Stimulated activated CD4-positive, alpha-beta T cell treated with anti-CD3 and anti-CD28 coated beads, Interleukin-2, amount 100 ng/mL, for 48 hours (primary cell): ENCODE results near the gene EMX1.
A peak's percentile ranks its signal among the peaks of the same experiment; 100 is the strongest.

Source experiments
- DNase-seq, 2 donors: peaks; one replicate each; pipeline ENCODE4 v3.0.0-alpha.2; 2020

The EMX1 gene

DNA sequence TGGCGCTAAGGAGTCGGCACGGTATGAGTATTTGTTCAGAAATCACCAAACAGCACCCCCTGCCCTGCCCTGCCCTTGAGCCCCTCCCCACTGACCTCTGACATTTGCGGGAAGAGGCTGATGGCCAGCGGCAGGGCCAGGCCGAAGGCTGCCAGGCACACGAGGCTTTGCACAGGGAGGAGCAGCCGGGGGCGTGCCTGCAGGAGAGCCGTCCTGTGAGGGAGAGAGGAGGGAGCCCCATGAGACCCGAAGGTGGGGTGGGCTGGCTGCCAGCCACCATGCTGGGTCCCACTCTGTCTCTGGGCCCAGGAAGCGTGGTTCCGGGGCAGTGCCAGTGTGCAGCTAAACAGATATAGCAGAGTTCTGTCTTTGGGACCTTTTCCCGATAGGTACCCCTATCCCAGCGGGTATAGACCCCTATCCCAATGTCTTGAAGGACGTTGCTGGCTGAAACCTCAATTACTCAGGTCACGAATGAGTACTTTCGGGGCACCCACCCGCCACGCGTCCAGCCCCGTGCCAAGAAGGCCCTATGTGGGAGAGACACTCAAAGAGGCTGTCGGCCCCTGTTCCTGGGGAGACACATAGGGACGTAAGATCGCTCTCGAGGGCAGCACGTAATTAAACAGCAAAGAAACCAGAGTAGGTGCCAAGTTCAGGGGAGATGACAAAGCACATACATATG lies 43.9 kb downstream of the EMX1 start:
- no peak for DNase-seq

DNA sequence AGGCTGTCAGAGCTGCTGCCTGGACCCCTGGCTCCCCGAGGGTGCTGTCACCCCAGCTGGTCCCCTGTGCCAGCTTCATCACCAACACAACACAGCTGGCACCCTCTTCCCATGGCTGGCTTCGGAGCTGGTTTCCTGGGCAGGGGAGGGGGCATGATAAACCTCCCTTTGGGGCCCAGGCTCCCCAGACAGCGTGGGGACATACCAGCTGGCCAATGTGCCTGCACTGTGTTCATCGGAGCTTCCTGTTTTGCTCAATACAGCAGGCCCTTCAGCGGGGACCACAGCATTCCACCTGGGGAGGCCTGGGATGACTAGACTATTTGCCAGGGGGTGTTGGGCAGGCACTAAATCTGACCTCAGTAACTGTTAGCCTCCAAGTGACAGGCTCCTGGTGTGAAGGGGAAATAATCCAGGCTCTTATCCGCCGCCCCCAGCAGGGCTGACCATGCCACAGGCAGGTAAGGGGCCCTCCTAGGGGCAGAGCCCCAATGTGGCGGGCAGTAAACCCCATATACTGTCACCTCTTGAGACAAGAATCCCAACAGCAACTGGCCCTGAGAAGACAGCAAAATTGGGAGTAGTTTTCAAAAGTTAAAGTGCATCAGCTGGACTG lies 44.6 kb downstream of the EMX1 start:
- no peak for DNase-seq

DNA sequence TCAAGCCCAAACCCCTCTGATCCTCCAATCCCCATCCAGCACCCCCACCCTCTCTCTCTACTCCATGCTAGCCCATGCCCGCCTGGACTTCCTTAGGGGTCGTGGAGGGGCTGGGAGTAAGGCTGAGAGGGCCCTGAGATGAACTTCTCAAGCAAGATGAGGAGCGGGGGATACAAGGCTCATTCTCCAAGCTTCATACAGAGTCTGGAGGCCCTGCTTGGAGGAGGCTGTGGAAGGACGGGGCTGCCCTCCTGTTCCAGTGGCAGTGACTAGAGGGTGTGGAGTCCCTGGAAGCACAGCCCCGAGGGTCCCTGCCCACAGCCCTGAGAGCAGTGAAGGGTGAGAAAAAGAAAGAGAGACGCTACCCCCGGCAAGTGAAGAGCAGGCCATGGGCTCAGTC lies 45.6 kb downstream of the EMX1 start:
- DNase-seq, result no peak

DNA sequence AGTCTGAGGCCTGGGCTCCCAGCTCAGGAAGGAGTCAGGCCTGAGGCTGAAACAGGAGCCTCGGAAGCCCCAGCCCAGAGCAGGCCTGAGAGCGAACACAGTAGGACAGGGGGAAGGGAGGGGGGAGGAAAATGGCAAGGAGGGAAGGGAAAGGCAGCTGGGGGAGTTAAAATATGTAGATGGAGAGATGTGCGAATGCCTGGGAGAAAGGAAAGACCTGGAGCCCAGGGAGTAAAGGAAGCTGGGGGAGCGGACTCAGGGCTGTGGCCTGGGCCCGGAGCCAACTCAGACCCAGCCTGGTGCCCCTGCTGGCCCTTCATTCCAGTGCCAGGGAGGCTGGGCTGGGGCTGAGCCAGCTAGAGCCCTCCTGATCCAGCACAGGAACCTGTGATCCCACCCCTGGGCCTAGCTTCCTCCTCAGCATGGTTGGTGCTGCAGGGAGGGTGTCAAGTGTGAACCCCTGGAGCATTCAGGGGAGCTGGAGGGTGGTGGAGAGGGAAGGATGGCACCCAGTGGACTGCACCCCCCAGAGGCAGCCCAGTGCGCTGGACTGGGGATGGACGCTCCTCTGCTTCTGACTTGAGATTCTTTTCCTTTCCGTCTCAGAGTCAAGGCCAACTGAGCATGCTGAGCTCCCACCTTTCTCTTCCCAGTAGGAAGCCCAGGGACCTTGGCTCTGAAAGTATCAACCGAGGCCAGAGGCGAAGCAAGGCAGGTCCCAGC lies 46.3 kb downstream of the EMX1 start:
- no peak for DNase-seq

DNA sequence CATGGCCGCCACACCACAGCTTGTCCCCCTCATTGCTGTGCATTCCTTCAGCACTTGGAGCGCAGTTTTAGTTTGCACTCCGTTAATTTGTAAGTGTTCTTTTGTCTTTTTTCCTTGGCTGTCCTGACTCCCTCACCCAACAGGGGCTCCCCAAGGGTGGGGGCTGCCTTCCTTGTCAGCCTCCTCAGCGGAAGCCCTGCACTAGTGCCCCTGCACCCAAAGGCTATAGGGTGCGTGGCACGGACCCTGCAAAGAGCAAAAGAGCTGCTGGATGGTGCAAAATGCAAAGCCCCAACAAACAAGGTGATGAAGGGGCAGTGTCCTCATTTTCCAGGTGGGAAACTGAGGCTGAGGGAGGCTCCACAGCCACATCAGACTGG lies 46.8 kb downstream of the EMX1 start:
- DNase-seq, result no peak

DNA sequence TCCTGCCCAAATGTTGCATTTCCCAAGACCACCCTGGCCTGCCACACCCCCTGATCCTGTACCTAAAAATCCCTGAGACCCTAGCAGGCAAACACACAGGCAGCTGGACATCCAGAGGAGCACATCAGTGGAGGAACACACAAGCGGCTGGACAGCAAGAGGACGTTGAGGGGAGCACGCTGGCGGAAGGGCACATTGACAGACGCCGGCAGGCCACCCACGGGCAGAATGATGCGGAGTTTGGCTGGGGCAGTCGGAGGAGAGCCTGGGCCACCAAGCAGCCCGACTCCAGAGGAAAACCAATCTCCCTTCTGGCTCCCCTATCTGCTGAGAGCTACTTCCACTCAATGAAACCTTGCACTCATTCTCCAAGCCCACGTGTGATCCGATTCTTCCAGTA lies 47.7 kb downstream of the EMX1 start:
- DNase-seq, result no peak

DNA sequence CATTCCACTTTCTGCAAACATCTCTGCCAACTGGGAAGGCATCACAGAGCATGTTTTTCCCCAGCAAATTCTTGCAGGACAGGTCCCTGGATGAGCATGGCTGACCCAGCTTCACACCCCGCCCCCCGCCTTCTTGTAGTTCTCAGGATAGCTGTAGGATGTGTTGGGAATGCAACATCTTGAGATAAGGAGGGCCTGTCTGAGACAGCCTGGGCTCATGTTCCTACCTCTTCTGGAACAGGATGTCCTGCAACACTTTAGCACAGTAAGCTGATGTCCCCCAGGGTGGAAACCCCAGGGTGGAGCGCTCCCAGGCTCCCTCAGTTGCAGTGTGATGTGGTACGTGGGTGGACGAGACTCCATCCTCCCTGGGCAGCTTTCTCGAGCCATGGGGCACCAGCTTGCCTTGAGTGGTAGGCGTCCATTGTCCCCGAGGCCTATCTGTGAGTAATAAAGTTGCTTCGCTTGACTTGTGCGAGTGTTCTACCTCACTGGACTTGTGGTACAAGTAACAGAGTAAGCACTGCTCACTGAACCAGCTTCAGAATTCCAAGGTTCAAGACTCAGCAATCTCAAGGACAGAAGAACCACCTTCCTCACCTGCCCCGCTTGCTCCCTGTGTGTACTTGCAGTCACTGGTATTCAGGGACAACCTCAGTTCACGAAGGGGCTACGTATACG lies 48.6 kb downstream of the EMX1 start:
- DNase-seq, result no peak

DNA sequence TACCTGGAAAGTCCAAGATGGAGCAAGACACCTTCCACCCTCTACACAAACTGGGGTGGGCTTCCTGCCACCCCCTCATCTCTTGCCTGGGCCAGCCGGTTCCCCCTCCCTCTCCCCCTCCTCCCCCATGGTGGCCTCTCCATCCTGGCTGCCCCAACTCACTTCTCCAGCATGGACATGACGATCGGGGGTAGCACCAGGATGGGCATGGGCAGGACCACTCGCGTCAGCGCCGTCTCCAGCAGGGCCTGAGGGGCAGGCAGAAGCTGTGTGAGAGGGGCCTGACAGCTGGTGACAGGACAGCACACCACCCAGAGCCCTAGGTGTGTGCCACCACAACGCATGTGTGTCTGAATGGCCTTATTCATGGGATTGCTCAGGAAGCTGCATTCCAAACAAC lies 51.0 kb downstream of the EMX1 start:
- no peak for DNase-seq

DNA sequence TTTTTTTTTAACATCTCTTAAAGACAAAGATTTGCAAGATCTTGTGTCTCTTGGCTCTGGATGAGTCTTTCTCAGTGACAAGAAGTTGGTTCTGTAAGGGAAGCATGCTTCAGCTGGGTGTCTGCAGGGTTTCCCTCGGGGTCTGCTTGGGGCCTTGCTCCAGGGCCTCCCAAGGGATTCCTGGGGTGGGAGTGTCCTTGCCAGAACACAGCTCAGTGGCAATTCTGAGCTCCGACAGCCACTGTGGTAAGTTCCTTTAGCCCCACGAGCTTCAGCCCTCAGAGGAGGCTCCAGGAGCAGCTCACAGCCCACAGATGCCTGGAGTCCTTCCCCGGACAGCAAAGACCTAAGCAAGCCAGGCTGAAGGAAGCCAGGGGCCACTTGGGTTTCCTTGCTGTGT lies 52.4 kb downstream of the EMX1 start:
- no peak for DNase-seq

DNA sequence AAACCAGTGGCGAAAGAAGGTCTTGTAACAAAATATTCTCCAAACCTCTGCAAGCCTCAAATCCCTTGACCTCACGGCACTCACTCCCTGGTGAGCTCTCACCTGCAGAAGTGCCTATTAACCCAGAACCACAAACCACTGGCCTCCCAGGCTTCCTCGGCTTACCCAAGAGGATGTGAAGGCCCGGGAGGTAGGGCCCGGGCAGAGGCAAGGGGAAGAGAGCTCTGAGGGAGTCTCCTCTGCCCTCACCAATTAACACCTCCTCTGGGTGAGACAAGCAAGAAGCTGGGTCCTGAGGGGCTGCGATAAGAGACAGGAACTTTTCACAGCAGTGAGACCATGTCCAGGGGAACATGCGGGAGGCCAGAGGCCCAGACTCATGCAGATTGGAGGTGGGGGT lies 53.7 kb downstream of the EMX1 start:
- DNase-seq, result no peak

DNA sequence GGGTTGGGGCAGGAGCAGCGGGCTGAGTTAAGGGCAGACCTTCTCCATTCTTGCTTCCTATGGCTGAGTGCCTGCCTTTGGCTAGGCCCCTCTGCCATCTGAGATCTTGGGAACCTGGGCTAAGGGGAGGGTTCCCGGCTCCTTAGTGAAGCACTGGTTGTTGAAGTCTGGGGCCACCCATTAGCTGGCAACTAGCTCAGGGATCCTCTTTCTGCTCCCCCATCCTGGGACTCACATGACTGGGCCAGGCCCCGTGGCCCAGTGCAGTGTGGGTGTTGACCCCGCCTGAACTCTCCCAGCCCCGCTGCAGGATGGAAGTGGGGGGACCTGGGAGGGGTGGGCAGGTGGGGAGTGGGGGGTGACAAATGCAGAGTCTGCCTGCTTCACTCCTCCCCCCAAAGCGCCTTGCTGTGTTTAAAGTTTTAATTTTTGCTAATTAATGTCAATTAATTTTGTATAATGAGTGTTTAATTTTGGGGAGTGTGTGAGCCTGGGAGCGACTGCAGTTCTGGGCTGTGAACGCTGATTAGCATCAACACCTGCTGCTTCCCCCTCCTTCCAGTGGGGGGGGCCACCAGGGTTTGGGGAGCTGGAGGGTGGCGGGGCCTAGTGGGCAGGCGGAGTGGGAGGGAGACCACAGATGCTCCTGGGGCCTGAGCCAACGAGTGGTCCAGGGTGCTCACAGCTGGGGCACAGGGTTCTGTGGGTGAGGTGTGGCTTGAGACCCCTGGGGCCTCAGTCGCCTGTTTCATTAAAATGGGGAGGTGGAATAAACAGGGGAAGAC lies 55.2 kb downstream of the EMX1 start:
- DNase-seq, result no peak

DNA sequence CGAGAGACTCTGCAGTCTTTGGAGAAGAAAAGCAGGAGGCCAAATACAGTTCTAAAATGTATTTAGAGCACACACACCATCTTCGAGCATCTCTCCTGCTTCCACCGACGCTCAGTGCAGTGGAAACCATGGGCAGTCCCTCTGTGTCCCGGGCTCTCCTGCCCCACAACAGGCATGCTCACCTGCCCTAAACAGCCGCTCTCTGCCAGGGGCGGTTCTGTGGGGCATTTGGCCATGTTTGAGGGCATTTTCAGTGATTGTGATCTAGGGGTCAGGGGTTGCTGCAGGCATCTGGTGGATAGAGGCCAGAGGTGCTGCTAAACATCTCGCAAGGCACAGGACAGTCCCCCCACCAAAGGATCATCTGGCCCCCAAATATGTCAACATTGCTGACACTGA lies 55.8 kb downstream of the EMX1 start:
- no peak for DNase-seq

DNA sequence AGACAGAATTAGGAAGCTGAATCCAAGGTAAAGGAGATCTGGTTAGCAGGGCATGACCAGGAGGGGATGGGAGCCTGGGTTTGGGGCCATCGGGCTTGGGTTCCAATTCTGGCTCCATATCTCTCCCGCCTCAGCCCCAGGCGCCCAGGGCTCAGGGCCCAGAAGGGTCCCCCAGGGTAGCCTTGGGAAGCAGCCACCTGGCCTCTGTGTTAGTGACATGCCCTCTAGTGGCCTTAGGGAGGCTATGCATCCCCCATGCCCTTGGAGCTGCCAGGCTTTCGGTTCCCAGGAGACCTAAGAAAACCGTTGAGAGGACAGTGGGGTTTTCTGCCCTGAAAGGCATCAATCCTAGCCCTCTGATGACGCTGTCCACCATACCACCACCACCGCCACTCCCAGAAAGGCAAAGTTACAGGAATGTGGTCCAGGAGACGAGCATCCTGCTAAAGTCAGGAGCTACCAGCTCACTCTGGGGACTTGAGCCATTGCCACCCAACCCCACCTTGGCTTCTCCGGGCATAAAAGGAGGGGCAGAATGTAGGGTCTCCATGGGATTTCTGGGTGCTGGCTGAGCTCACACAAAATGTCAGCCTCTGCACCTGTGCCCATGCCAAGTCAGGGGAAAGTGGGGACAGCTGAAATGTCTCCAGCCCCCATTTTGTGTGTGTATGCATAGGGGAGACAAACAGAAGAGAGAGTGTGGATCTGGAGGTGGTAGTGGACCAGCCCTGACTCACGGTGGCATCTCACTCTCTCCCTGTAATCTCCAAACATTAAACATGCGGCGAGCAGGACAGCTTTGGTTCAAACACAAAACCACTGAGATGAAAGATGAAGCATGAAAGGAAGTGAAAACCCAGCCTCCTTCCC lies 56.5 kb downstream of the EMX1 start:
- DNase-seq, result peak; percentile 11 to 24

DNA sequence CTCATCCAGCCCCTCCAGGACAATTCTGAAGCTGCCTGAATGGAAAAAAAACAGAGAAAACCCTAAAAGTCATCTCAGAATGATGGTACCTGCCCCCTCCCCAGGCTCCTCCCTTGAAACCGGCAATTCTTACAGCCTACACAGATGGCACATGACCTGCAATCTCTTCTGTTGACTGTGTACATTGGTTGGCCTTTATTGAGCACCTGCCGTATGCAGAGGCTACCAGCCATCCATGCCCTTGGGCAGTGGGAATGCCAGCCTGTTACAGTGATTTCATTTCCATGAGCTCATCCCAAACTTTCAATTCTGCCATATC lies 57.1 kb downstream of the EMX1 start:
- no peak for DNase-seq

DNA sequence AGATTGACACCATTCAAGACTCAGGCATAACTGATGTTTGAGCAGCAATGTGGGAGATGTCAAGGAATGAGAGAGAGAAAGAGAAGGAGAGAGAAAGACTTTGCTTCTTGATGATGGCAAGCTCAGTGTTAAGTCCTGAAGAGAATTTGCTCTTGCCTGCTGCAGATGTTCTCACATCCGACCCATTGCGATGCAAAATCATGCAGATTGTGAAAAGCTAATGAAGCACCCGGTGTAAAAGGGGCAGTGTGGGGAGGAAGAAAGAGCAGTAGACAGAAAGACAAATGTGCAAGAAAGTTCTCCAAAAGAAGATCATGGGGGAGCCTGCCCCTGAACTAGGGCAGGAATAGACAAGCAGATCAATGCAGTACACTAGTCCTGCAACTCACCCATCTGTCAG lies 57.7 kb downstream of the EMX1 start:
- no peak for DNase-seq

DNA sequence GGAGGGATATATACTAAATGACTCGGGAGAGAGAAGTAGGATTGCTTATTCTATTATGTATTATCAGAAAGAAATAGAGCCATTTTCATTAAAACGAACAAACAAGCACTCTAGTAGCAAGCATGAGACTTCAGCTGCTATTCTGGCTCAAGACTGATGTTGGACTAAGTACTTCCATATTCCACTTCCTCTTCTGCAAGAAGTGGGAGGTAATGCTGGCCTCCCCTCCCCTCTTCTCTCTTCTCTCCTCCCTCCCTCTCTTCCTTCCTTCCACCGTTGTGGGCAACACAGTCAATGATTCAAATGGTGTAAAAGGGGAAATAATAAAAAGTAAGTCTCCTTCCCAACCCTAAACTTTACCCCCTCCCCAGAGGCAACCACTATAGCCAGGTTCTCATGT lies 62.6 kb downstream of the EMX1 start:
- no peak for DNase-seq

DNA sequence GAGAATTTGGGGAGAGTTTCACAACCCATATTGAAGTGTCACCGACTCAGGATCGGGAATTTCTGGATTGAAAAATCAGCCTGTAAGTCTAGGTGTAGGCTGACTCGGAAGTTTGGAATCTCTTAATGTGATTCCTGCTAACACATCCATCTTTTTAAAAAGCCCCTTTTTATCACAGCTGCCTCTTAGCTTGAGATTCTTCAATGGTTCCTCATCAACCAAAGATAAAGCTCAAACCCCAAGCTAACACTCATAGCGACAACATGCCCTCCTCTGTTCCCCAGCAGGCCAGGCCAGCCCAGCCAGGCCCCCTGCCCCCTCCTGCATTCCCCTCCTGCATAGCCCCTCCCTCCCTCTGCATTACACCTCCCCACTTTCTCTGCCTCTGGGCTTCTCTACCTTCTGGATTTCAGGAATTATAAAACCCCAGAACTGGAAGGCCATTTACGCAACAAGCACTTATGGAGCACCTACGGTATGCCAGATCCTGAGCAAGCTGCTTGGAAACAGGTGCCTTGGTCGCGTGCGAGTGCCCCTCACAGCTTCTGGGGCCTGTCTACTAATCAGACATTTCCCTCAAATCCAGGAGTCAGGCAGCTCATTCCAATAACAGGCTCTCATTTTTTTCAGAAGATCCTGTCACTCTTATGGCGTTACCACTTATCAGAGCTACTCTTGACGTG lies 63.4 kb downstream of the EMX1 start:
- DNase-seq, result no peak

DNA sequence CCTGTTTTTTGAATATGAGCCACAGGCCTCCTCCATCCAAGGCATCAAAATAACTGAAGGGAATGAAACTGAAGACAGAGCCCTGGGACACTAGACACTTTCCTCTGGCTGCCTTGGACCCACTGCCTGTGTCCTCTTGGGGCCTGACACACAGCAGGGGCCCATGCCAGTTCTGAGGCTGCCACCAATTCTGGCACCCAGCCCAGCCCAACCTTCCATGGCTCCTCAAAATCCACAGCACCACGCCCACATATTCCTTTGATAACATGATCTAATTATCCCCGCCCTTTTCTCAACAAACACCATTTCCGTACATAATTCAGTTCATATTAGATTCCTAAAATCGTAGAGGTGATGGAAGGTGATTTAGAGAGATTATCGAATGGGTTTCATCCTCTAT lies 64.2 kb downstream of the EMX1 start:
- DNase-seq, result no peak

DNA sequence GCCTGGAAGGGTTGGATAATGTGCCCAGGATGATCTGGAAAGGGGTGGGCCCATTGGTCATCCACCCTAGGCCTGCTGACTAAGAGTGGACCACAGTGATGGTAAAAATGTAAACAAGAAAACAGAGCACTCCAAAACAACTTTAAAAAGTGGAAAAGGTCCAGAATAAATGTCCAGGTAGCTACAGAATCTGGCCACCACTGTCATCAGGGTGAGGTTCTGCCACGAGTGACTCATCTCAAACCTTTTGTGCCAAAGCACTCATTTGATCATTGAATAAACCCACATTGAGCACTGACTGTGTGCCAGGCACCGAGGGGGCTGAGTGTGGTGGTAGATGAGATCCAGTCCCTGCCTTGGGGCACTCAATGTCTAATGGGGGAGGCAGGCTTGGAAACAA lies 64.9 kb downstream of the EMX1 start:
- no peak for DNase-seq

DNA sequence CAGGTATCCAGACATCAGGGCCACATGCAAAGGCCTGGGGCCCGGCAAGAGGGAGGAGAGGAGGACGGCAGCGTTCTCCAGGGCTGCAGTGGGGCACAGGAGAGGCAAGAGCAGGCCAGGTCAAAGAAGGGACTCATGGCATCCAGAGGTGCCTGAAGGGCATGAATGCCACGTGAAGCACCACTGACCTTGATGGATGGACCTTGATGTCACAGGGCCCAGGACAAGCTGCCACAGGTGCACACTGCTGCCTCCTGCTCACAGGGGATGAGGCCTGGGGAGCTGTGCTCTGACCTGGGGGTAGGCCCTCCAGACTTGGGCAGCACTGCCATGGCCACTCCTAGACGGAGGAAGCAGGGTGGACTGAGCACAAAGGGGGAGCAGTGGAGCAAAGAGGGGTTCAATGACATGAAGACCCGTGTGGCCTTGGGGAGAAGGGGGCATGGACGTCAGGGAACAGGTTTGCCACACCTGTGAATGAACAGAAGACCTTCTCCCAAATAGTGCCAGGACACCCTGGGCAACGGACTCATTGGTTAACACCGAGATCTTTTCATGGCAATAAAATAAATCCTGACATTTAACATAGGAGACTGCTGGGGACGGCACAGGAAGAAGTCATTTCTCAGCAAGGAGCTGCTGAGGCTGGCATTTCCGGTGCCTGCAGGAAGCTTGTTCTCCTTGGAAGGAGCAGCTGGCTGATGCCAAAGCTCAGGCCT lies 65.6 kb downstream of the EMX1 start:
- no peak for DNase-seq
